ENCODE measurements around the gene JHY. TPM values are rescaled to one million over a fixed set of nuclear protein-coding genes. Genes with fewer than 3 reads are reported as not detected.

JHY gene
- total RNA-seq, 6 experiments from 2014 or later: 0.10 to 0.37 (median 0.22) TPM; not detected in 1

GRCh38 chr11:122910775-122911174 lies 28.2 kb downstream of the JHY start:
- Histone ChIP-seq H3K27ac (no peak overlapping the region), H3K36me3 (no peaks in the 10 kb centered on the region), H3K4me3 (no peak overlapping the region), H3K4me1 (no peaks in the 10 kb centered on the region), H3K27me3 (no peaks in the 10 kb centered on the region), H3K9me3 (no peaks in the 10 kb centered on the region)
- ATAC-seq (peak in 1 of 4 donors; percentile 34), DNase-seq (no peak)
- intact Hi-C loops (cut with DNase I): no loop called here
- TF ChIP-seq CTCF (IDR thresholded peaks at IDR 0.05): peak in 2 of 4 donors; percentile 20 to 25
- no peak for TF ChIP-seq POLR2A (IDR thresholded peaks at IDR 0.05)
- 47% methylated on average over 4 of the region's 4 CpGs for WGBS (ENCODE audit: insufficient coverage, low coverage, low lambda C conversion rate, missing lambda C conversion rate)

GRCh38 chr11:122917311-122917710 lies 34.8 kb downstream of the JHY start:
- Histone ChIP-seq H3K4me3 (no peak overlapping the region), H3K4me1 (no peaks in the 10 kb centered on the region), H3K36me3 (no peaks in the 10 kb centered on the region), H3K27me3 (no peaks in the 10 kb centered on the region), H3K9me3 (no peaks in the 10 kb centered on the region), H3K27ac (no peak overlapping the region)
- no peak for ATAC-seq
- WGBS (ENCODE audit: insufficient coverage, low coverage, low lambda C conversion rate, missing lambda C conversion rate): 33% methylated on average over 1 of the region's 1 CpG
- no peak for DNase-seq
- intact Hi-C loops (cut with DNase I): no loop called here
- TF ChIP-seq POLR2A (IDR thresholded peaks at IDR 0.05): no peak
- TF ChIP-seq CTCF (IDR thresholded peaks at IDR 0.05): no peak

- intact Hi-C loops (cut with DNase I): no loop called here
- no peaks in the 10 kb centered on the region for H3K9me3 ChIP-seq
- no peaks in the 10 kb centered on the region for H3K4me1 ChIP-seq
- DNase-seq (no peak), ATAC-seq (no peak)
- H3K27ac ChIP-seq: no peak overlapping the region
- H3K27me3 ChIP-seq: no peaks in the 10 kb centered on the region
- TF ChIP-seq POLR2A (IDR thresholded peaks at IDR 0.05) (no peak), CTCF (IDR thresholded peaks at IDR 0.05) (no peak)
- 55% methylated on average over 6 of the region's 7 CpGs for WGBS (ENCODE audit: insufficient coverage, low coverage, low lambda C conversion rate, missing lambda C conversion rate)
- H3K4me3 ChIP-seq: no peak overlapping the region
- no peaks in the 10 kb centered on the region for H3K36me3 ChIP-seq
Observed at GRCh38 chr11:122918734-122919133, 36.2 kb downstream of the JHY start.

- Histone ChIP-seq H3K4me1 (no peaks in the 10 kb centered on the region), H3K9me3 (no peaks in the 10 kb centered on the region), H3K36me3 (no peaks in the 10 kb centered on the region), H3K27ac (no peak overlapping the region), H3K4me3 (no peak overlapping the region), H3K27me3 (no peaks in the 10 kb centered on the region)
- no peak for DNase-seq
- no peak for TF ChIP-seq CTCF (IDR thresholded peaks at IDR 0.05)
- no peak for TF ChIP-seq POLR2A (IDR thresholded peaks at IDR 0.05)
- intact Hi-C loops (cut with DNase I): no loop called here
- WGBS (ENCODE audit: insufficient coverage, low coverage, low lambda C conversion rate, missing lambda C conversion rate): 59% methylated on average over 5 of the region's 5 CpGs
- ATAC-seq: no peak
Observed at GRCh38 chr11:122920579-122920978, 38.0 kb downstream of the JHY start.

- DNase-seq: no peak
- no peak for TF ChIP-seq CTCF (IDR thresholded peaks at IDR 0.05)
- no peak for TF ChIP-seq POLR2A (IDR thresholded peaks at IDR 0.05)
- intact Hi-C loops (cut with DNase I): no loop called here
- H3K27me3 ChIP-seq: no peaks in the 10 kb centered on the region
- no peak overlapping the region for H3K27ac ChIP-seq
- no peaks in the 10 kb centered on the region for H3K9me3 ChIP-seq
- 64% methylated on average over 4 of the region's 4 CpGs for WGBS (ENCODE audit: insufficient coverage, low coverage, low lambda C conversion rate, missing lambda C conversion rate)
- H3K4me1 ChIP-seq: no peaks in the 10 kb centered on the region
- no peak for ATAC-seq
- no peaks in the 10 kb centered on the region for H3K36me3 ChIP-seq
- no peak overlapping the region for H3K4me3 ChIP-seq
Observed at GRCh38 chr11:122922893-122923292, 40.3 kb downstream of the JHY start.
